Astrocyte (in vitro differentiated cells and primary cell): Measurements from ENCODE around the gene EXOC4. TPM values are rescaled to one million over a fixed set of nuclear protein-coding genes. Genes with fewer than 3 reads are reported as not detected.

ENCODE experiments used
- DNase-seq: peaks from one replicate; pipeline ENCODE4 v3.0.0-alpha.2; 2010; ENCODE audit warnings: low read depth
- FAIRE-seq: peaks from 2 replicates; lab custom pipeline; 2011; peaks lifted over from hg19 to GRCh38; lab: Jason Lieb, UNC
- H2AFZ ChIP-seq: 2 replicates; pipeline ENCODE4 v1.6.0; 2012; ENCODE audit warnings: low read depth, low read length, inconsistent platforms
- H3K27ac ChIP-seq: 2 replicates; pipeline ENCODE4 v1.5.1; 2011; ENCODE audit warnings: low read depth, low read length, inconsistent platforms
- H3K27me3 ChIP-seq: 2 replicates; pipeline ENCODE4 v1.6.0; 2011; ENCODE audit warnings: low read length, inconsistent platforms; ENCODE audit not compliant: insufficient read depth
- H3K36me3 ChIP-seq: 2 replicates; pipeline ENCODE4 v1.5.1; 2011; ENCODE audit warnings: low read length, inconsistent platforms; ENCODE audit not compliant: insufficient read depth
- H3K4me1 ChIP-seq: 2 replicates; pipeline ENCODE4 v1.5.1; 2011; ENCODE audit warnings: low read length, inconsistent platforms; ENCODE audit not compliant: insufficient read depth
- H3K4me2 ChIP-seq: 2 replicates; pipeline ENCODE4 v1.6.0; 2012; ENCODE audit warnings: low read length, inconsistent platforms
- H3K4me3 ChIP-seq: 2 replicates; pipeline ENCODE4 v1.5.1; 2011; ENCODE audit warnings: low read depth, mild to moderate bottlenecking, low read length, inconsistent platforms; ENCODE audit not compliant: insufficient read depth
- H3K79me2 ChIP-seq: 2 replicates; pipeline ENCODE4 v1.6.0; 2012; ENCODE audit warnings: mild to moderate bottlenecking, low read length, inconsistent platforms; ENCODE audit not compliant: insufficient read depth
- H3K9ac ChIP-seq: 2 replicates; pipeline ENCODE4 v1.6.0; 2012; ENCODE audit warnings: mild to moderate bottlenecking, low read length, inconsistent platforms
- H3K9me3 ChIP-seq: 2 replicates; pipeline ENCODE4 v1.5.1; 2012; ENCODE audit warnings: low read depth, mild to moderate bottlenecking, low read length, inconsistent platforms; ENCODE audit not compliant: insufficient read depth
- H4K20me1 ChIP-seq: 2 replicates; pipeline ENCODE4 v1.6.0; 2012; ENCODE audit warnings: low read length, inconsistent platforms; ENCODE audit not compliant: insufficient read depth
- H3K27ac Mint-ChIP-seq: one replicate; pipeline ENCODE4 v1.8.0; 2021; ENCODE audit warnings: mild to moderate bottlenecking, mixed read lengths; ENCODE audit not compliant: unreplicated experiment
- H3K27me3 Mint-ChIP-seq: one replicate; pipeline ENCODE4 v1.8.0; 2021; ENCODE audit warnings: low read depth, mixed read lengths; ENCODE audit not compliant: unreplicated experiment
- H3K36me3 Mint-ChIP-seq: one replicate; pipeline ENCODE4 v1.8.0; 2021; ENCODE audit warnings: low read depth, mixed read lengths; ENCODE audit not compliant: unreplicated experiment
- H3K4me1 Mint-ChIP-seq: one replicate; pipeline ENCODE4 v1.8.0; 2021; ENCODE audit warnings: low read depth, mixed read lengths; ENCODE audit not compliant: unreplicated experiment
- H3K4me3 Mint-ChIP-seq: one replicate; pipeline ENCODE4 v1.8.0; 2021; ENCODE audit warnings: mild to moderate bottlenecking, moderate library complexity, mixed read lengths; ENCODE audit not compliant: unreplicated experiment
- H3K9me3 Mint-ChIP-seq: one replicate; pipeline ENCODE4 v1.8.0; 2021; ENCODE audit warnings: mild to moderate bottlenecking, mixed read lengths; ENCODE audit not compliant: unreplicated experiment
- EZH2 ChIP-seq: IDR thresholded peaks from 2 replicates; pipeline ENCODE4 v1.6.1; 2012; ENCODE audit warnings: mild to moderate bottlenecking, low read length, inconsistent platforms; ENCODE audit not compliant: insufficient read depth
- total RNA-seq: library from RNA; stranded (reverse); gene quantifications from 2 replicates; pipeline ENCODE4 v1.2.1, GENCODE V29; 2021
- TF ChIP-seq, protein P1 (sequence below): IDR thresholded peaks from 2 replicates; pipeline ENCODE4 v1.5.1; 2011; ENCODE audit warnings: low read depth, mild to moderate bottlenecking, inconsistent platforms, low read length, moderate library complexity; ENCODE audit not compliant: insufficient read depth

EXOC4 gene
- total RNA-seq, 1 donor from 2014 or later: 57.5 TPM

- Mint-ChIP-seq H3K27ac (no peak overlapping the region), H3K36me3 (peaks cover 8% of the 10 kb centered on the region), H3K4me3 (no peak overlapping the region), H3K4me1 (peaks cover 25% of the 10 kb centered on the region), H3K27me3 (no peaks in the 10 kb centered on the region), H3K9me3 (no peaks in the 10 kb centered on the region)
- FAIRE-seq (no peak), DNase-seq (no peak)
- no peak overlapping the region for H3K4me2 ChIP-seq
- H3K27ac ChIP-seq: no peak overlapping the region
- no peak overlapping the region for H3K9ac ChIP-seq
- no peak overlapping the region for H2AFZ ChIP-seq
- no peaks in the 10 kb centered on the region for H3K9me3 ChIP-seq
- no peaks in the 10 kb centered on the region for H3K27me3 ChIP-seq
- TF ChIP-seq EZH2: no peak
- TF ChIP-seq, protein P1, sequence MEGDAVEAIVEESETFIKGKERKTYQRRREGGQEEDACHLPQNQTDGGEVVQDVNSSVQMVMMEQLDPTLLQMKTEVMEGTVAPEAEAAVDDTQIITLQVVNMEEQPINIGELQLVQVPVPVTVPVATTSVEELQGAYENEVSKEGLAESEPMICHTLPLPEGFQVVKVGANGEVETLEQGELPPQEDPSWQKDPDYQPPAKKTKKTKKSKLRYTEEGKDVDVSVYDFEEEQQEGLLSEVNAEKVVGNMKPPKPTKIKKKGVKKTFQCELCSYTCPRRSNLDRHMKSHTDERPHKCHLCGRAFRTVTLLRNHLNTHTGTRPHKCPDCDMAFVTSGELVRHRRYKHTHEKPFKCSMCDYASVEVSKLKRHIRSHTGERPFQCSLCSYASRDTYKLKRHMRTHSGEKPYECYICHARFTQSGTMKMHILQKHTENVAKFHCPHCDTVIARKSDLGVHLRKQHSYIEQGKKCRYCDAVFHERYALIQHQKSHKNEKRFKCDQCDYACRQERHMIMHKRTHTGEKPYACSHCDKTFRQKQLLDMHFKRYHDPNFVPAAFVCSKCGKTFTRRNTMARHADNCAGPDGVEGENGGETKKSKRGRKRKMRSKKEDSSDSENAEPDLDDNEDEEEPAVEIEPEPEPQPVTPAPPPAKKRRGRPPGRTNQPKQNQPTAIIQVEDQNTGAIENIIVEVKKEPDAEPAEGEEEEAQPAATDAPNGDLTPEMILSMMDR: no peak
- H3K79me2 ChIP-seq: no peaks in the 10 kb centered on the region
- H3K4me1 ChIP-seq: peaks cover 20% of the 10 kb centered on the region
- no peak overlapping the region for H3K4me3 ChIP-seq
- H4K20me1 ChIP-seq: no peaks in the 10 kb centered on the region
- no peaks in the 10 kb centered on the region for H3K36me3 ChIP-seq
These were observed 604.7 kb downstream of the EXOC4 start for GRCh38 chr7:133857376-133858119.

DNA sequence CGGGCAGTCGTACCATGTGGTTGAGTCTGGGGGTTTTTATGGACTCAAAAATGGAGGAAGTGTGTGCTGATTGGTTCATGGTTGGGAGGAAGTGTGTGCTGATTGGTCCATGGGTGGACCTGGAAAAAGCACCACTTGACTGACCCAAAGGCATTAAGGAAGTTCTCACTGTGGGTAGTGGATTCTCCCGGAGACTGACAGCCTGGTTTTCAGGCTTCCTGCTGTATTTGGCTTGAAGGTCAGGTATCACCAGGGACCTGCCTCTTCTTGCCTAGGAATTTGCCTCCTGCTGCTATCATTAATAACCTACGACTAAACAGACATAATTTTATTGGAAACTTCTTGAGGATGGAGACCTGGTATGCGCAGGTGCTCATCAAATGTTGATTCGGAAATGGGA, 605.4 kb downstream of the EXOC4 start:
- H3K9me3 Mint-ChIP-seq: no peaks in the 10 kb centered on the region

More for the DNA sequence above, 605.4 kb downstream of the EXOC4 start:
- Mint-ChIP-seq H3K36me3 (peaks cover 8% of the 10 kb centered on the region), H3K27ac (no peak overlapping the region), H3K4me3 (no peak overlapping the region), H3K27me3 (no peaks in the 10 kb centered on the region), H3K4me1 (peaks cover 18% of the 10 kb centered on the region)
- no peaks in the 10 kb centered on the region for H4K20me1 ChIP-seq
- H3K79me2 ChIP-seq: no peaks in the 10 kb centered on the region
- no peaks in the 10 kb centered on the region for H3K9me3 ChIP-seq
- H3K9ac ChIP-seq: no peak overlapping the region
- no peak overlapping the region for H3K4me3 ChIP-seq
- no peak overlapping the region for H3K27ac ChIP-seq
- FAIRE-seq: no peak
- no peak overlapping the region for H2AFZ ChIP-seq
- no peaks in the 10 kb centered on the region for H3K36me3 ChIP-seq
- H3K4me2 ChIP-seq: no peak overlapping the region
- peaks cover 12% of the 10 kb centered on the region for H3K4me1 ChIP-seq
- DNase-seq: no peak
- no peaks in the 10 kb centered on the region for H3K27me3 ChIP-seq
- no peak for TF ChIP-seq EZH2
- TF ChIP-seq, protein P1: no peak
